Suprapubic skin (tissue), 3 donors: ENCODE results near the gene KCTD20.

Experiments
- CTCF ChIP-seq, 2 donors: fragments of 200-600 bp in 1 of 2; fragments of 450-650 bp in 1 of 2; sonication (generic) in 1 of 2; IDR thresholded peaks; one replicate each; pipeline ENCODE4 v1.5.1; 2016 to 2019; ENCODE audit warnings: antibody characterized with exemption in 2 of 2, mild to moderate bottlenecking in 1 of 2, moderate library complexity in 1 of 2
- POLR2AphosphoS5 ChIP-seq, 3 donors: sonication (generic); formaldehyde crosslinking; IDR thresholded peaks; one replicate each; pipeline ENCODE4 v1.6.1; 2017; ENCODE audit warnings: antibody characterized with exemption in 3 of 3

- TF ChIP-seq POLR2AphosphoS5 (IDR thresholded peaks at IDR 0.05) = no peak
- TF ChIP-seq CTCF (IDR thresholded peaks at IDR 0.05) = no peak
Observed at GRCh38 chr6:36516988-36517387, 74.2 kb downstream of the KCTD20 start.
